NOMO-1 treated with dmso at 0.1 percent for 144 hours (cell line): ENCODE data around the gene NDUFB2.
A peak's percentile ranks its signal among the peaks of the same experiment; 100 is the strongest.
"Not testable (repeated sequence)": the region's sequence is repeated elsewhere in the genome, so short reads cannot be mapped to it uniquely, and the experiment has no call there.

Experiments used
- DNase-seq: peaks from one replicate; lab custom pipeline; 2025; ENCODE audit not compliant: unreplicated experiment; lab: John Stamatoyannopoulos, UW

NDUFB2 gene

GRCh38 chr7:140696680-140697446, at the start of gene NDUFB2:
TSS of gene NDUFB2 (plus strand) at chr7:140696708. CDS start at chr7:140696745, 37 bp downstream.
- DNase-seq: peak; percentile 35

DNA sequence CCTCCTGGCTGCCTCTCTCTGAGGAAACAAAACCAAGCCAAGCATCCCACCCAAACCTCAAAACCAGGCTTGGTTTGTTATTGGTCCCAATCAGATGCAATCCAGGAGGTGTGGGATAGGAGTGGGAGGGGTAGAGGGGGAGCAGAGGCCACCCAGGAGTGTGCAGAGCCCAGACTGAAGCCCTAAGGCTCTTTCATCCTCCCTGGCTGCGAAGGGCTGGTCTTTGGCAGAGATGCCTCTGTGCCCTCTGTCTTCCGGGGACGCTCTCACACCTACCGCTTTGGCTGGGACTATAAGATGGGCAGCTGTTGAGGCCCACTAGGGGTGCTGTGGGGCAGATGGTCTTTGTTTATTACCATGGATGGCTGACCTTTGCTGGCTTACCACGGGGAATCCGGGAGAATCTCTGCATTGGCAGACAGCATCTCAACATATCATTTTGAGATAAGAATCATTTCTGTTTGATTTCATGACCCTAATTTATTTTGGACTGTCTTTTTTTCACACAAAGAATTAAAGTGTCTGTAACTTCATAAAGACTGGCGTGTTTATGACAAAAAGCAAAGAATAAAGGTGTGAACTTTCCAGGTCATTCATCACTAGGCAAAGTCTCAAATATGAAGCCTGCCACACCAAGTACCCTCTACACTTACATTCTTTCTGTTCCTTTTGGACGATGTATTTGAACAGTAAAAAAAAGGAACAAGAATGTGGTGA, 49.4 kb upstream of the NDUFB2 start:
- DNase-seq: no peak

DNA sequence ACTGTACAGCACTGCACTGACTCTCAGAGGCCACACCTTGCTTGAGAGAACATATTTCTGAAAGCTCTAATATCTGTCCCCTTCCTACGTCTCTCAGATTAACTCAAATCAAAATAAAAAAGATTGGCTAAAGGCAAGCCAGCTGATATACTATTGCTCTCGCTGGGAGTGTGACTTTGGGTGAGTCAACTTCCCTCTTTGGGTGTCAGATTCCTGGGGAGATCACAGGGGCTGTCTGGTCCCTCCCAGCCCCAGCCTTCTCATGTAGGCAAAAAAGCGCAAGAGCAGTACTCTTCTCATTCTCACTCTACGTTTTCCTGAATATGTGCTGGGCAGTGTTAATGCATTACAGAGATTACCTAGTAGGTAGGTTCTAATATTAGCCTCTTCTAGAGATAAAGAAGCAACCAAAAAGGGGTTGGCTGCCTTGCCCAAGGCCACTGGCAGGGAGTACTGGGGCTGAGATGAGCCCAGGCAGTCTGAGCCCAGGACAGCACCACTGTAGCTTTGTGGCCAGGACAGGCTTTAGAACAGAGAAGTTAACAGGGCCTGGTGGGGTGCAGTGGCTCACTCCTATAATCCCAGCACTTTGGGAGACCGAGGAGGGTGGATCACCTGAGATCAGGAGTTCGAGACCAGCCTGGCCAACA, 46.8 kb upstream of the NDUFB2 start:
- no peak for DNase-seq

DNA sequence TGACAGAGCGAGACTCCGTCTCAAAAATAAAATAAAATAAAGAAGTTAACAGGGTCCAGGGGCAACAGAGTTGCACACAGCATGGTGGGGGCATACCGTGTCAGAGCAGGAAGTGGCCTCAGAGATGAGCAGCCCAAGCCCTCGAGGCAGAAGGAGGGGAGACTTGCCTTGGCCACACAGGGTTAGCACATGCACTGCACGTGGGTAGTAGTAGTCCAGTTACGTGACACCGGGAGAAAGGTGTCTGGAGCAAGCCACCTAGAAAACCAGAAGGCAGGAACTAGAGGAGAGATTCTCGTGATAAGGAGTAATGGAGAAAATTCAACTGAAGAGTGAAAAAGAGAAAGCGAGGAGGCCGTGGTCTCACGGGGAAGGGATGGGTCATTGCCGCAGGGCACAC, 46.1 kb upstream of the NDUFB2 start:
- no peak for DNase-seq

DNA sequence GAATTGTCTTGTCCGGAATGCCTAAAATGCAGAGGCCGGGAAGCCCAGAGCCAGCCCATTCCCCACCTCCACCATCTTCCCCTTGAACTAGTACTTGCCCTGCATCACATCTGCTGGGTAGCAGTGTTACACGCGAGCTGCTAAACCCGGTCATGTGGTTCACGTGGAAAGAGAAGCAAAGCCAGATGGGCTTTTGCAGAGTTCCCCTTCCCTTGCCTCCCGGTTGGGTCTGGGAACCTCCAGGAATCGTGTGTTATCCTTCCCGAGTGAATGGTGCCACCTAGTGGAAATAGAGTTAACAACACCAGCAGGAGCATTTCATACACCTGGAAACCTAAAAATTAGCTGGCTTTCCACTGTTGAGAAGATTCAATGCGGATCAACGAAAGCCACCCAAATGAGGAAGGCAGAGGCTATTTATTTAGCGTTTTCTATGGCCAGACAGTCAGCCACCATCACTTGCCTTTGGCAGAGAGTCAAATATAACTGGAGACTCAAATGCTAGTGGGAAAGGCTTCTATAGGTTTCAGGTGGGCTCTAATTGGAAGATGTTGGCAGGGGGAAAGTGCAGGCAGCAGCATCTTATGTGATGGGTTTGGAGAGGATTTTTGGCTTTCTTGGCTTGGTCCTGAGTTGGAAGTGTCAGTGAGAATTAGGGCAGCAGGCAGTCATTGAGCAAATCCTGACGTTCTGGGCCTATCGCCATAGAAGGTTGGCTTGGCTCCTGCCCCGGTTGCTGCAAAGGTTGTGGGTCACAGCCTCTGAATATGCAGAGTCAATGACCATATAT, 43.0 kb upstream of the NDUFB2 start:
- DNase-seq: no peak

GRCh38 chr7:140654109-140654387, 42.5 kb upstream of the NDUFB2 start:
- DNase-seq: no peak

DNA sequence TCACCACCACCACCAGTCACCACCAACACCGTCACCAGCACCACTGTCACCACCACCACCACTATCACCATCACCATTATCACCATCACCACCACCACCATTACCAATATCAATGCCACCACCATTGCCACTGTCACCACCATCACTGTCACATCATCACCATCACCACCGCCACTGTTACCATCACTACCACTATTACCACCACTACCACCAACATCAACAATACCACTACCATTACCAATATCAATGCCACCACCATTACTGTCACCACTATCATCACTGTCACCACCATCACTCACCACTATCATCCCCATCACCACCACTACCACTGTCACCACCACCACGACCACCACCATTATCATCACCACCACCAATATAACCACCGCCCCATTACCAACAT, 41.8 kb upstream of the NDUFB2 start:
- no peak for DNase-seq

DNA sequence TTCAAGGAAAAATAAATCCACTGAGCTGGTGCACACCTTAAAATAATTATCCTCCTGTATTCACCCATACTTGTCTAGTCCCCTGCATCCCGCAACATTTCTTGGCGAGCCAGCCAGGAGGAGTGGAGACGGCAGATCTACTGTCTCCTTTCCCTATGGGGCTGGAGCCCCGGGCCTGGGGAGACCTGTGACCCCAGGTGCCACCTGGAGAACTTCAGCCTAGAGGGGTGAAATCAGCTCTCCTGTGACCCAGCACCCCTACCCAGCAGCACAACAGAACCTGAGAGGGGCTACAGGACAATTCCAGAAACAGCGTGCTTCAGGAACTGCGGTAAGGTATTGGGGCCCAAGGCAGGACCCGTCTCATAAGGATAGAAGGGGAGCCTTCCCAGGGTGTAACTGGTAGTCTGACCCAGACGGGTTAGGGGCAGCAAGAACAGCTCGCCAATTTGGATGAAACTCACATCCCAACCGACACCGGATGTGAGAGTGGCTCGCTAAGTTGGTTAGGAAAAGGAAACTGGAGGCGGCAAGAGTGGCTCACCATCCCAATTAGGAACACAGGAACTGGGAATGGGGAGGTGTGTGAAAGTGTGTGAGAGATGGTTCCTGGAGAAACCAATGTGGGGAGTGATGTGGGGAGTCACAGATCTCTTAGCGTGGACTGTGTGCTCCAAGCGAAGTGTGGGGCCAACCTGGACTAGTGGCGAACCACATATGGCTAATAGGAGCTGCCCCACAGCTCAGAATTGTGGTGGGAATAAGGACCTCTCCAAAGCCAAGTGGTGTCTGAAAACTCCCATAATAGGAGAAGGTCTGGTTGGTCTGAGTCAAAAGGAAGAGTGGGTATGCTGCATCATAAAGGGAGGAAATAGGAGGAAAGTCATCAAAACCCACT, 40.7 kb upstream of the NDUFB2 start:
- no peak for DNase-seq

DNA sequence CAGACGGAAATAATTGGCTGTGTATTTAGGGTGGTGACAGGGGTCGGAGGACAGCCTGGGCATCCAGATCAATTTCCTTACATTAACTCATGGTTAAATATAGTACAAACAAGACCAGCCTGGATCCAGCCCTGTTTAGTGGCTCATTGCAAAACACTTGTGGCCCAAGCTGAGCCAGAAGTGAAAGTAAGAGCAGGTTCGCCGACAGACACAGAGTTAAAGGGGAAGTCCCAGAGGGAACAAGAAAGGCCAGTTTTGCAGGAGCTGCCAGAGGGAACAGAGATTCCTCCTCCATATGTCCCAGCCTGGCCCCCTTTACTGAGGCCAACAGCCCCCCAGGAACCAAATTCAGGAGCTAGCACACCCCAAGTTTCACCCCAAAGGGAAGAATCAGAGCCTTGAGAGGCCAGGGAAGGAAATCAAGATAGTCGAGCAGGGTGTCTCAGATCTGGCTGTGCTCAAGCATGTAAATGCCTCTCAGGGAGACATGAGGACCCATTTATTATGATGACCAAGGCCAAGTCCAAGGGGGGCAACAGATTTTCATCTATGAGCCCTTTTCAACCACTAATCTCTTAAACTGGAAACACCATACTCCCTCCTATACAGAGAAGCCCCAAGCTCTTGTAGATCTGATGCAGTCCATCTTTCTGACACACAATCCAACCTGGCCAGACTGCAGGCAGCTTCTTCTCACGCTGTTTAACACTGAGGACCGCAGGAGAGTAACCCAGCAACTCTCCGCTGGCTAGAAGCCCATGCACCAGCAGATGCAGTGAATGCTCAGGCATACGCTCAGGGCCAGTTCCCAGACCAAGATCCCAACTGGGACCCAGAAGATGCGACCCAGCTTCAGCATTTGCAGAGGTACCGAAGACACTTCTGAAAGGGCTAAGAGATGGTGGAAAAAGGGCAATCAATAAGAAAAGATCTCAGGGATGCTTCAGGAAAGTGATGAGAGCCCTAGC, 39.7 kb upstream of the NDUFB2 start:
- DNase-seq: peak; percentile 57

DNA sequence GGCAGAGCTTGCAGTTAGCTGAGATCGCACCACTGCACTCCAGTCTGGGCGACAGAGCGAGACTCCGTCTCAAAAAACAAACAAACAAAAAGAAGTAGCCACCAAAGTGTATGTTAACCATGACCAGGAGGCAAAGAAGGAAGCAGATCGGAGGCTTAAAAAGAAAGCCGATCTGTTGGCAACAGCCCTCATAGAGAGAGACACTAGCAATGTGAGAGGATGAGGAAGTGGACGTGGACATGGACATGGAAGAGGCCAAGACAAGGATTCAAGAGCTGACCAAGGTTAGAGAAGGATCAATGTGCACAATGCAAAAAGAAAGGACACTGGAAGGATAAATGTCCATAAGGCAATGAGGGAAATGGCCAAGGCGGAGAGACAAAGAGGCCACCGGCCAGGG, 38.6 kb upstream of the NDUFB2 start:
- DNase-seq: no peak

GRCh38 chr7:140659856-140660255, 36.7 kb upstream of the NDUFB2 start:
- no peak for DNase-seq

- DNase-seq: no peak
Measured at GRCh38 chr7:140661124-140661523, 35.4 kb upstream of the NDUFB2 start.

DNA sequence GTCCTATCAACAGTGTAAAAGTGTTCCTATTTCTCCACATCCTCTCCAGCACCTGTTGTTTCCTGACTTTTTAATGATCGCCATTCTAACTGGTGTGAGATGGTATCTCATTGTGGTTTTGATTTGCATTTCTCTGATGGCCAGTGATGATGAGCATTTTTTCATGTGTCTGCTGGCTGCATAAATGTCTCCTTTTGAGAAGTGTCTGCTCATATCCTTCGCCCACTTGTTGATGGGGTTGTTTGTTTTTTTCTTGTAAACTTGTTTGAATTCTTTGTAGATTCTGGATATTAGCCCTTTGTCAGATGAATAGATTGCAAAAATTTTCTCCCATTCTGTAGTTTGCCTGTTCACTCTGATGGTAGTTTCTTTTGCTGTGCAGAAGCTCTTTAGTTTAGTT, 33.6 kb upstream of the NDUFB2 start:
- not testable (repeated sequence) for DNase-seq

GRCh38 chr7:140667476-140667875, 29.0 kb upstream of the NDUFB2 start:
- DNase-seq: no peak

- no peak for DNase-seq
Measured at GRCh38 chr7:140668641-140669040, 27.9 kb upstream of the NDUFB2 start.

DNA sequence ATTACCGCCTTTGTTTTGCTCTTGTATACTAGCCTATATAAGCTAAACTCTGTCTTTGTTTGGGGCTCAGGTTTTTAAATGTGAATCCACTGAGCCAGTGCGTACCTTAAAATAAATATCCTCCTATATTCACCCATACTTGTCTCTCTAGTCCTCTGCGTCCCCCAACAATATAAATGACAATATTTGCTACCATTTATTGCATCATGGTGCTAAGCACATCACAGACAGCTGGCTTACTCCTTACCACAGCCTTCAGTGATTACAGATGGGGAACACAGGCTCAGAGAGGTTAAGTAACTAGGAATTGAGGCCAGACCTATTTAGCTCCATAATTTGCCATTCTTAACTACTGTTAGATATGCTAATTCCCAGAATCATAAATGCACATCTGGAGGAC, 27.2 kb upstream of the NDUFB2 start:
- DNase-seq: no peak

DNA sequence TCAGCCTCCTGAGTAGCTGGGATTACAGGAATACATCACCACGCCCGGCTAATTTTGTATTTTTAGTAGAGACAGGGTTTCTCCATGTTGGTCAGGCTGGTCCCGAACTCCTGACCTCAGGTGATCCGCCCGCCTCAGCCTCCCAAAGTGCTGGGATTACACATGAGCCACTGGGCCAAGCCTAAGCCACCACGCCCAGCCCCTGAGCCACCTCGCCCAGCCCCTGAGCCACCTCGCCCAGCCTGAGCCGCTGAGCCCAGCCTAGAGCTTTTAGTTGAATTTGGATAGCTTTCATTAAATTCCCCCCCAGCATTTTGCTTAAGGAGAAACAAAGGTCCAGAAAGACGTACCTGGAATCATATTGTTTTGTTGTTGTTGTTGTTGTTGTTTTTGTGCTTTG, 26.6 kb upstream of the NDUFB2 start:
- DNase-seq: not testable (repeated sequence)

DNA sequence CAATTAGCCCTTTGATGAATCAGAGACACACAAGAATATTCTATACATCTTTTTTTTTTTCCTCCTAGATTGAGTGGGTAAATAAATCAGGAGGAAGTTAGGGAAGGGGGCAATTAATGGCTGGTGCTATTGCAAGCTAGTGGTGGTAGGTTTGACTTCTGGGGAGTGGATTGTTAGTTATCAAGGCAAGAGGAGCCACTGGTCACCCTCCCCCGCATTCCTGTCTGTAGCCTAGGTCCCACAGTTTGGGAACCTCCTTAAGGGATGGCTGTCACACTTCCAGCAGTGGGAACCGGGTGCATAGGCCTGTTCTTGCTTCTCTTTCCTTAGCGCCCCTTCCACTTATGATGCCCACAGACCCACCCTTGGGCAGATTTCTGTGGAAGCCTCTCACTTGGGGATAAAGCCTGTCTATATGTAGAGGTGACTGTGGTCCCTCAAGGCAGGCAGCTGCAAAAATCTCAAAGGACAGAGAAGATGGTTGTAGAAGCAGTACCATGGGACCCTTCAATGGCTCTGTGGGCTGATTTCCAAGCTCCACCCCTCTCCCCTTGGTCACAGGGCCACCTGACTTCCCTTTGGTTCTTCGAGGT, 26.1 kb upstream of the NDUFB2 start:
- no peak for DNase-seq

DNA sequence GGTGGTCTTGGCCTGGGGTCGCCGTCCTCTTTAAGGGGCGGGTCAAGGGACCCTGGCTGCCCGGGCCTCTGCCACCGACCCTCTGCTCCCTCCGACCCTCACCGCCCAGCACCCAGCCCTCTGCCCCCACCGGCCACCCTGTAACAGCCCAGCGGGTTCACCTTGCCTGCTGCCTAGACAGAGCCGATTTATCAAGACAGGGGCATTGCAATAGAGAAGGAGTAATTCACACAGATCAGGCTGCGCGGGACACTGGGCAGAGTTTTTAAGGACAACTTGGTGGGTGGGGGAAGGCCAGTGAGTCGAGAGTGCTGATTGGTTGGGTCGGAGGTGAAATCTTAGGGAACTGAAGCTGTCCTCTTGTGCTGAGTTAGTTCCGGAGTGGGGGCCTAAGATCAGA, 24.5 kb upstream of the NDUFB2 start:
- DNase-seq: no peak
